ENCODE data around the gene DENND4C.
"Not testable (repeated sequence)": the region's sequence is repeated elsewhere in the genome, so short reads cannot be mapped to it uniquely, and the experiment has no call there.

GRCh38 chr9:19193358-19193973, 37.0 kb upstream of the DENND4C start:
- TF ChIP-seq, protein P1, sequence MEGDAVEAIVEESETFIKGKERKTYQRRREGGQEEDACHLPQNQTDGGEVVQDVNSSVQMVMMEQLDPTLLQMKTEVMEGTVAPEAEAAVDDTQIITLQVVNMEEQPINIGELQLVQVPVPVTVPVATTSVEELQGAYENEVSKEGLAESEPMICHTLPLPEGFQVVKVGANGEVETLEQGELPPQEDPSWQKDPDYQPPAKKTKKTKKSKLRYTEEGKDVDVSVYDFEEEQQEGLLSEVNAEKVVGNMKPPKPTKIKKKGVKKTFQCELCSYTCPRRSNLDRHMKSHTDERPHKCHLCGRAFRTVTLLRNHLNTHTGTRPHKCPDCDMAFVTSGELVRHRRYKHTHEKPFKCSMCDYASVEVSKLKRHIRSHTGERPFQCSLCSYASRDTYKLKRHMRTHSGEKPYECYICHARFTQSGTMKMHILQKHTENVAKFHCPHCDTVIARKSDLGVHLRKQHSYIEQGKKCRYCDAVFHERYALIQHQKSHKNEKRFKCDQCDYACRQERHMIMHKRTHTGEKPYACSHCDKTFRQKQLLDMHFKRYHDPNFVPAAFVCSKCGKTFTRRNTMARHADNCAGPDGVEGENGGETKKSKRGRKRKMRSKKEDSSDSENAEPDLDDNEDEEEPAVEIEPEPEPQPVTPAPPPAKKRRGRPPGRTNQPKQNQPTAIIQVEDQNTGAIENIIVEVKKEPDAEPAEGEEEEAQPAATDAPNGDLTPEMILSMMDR (IDR thresholded peaks at IDR 0.05): not testable (repeated sequence)
- not testable (repeated sequence) for TF ChIP-seq POLR2AphosphoS5 (IDR thresholded peaks at IDR 0.05; ENCODE audit: insufficient read depth in 1 of 2, low read depth in 1 of 2); POLR2A (IDR thresholded peaks at IDR 0.05)

Data from vagina (tissue), 2 donors.